Liver (tissue), 9 donors: ENCODE data around the gene ARID5B. TPM values are rescaled to one million over a fixed set of nuclear protein-coding genes. Genes with fewer than 3 reads are reported as not detected.

ENCODE experiments used
- DNase-seq: peaks from one replicate; pipeline ENCODE4 v3.0.0-alpha.2; 2017; ENCODE audit warnings: low spot score
- H3K27ac ChIP-seq, 2 donors: one replicate each; pipeline ENCODE4 v1.7.0; 2013; ENCODE audit warnings: inconsistent platforms in 2 of 2, low read length in 2 of 2, control low read depth in 1 of 2, low read depth in 1 of 2, mild to moderate bottlenecking in 1 of 2
- H3K27me3 ChIP-seq, 4 donors: one replicate each; pipeline versions ENCODE4 v1.6.1 to v1.7.0; 2013; ENCODE audit warnings: low read length in 3 of 4, inconsistent platforms in 1 of 4, mild to moderate bottlenecking in 1 of 4, moderate library complexity in 1 of 4; ENCODE audit not compliant: control insufficient read depth in 4 of 4, insufficient read depth in 4 of 4
- H3K36me3 ChIP-seq, 4 donors: one replicate each; pipeline versions ENCODE4 v1.6.1 to v1.7.0; 2013; ENCODE audit warnings: low read length in 3 of 4, mild to moderate bottlenecking in 3 of 4, low read depth in 1 of 4, moderate library complexity in 1 of 4; ENCODE audit not compliant: control insufficient read depth in 4 of 4, insufficient read depth in 3 of 4
- H3K4me1 ChIP-seq, 4 donors: one replicate each; pipeline versions ENCODE4 v1.6.1 to v1.7.0; 2013; ENCODE audit warnings: low read length in 3 of 4, mild to moderate bottlenecking in 3 of 4, moderate library complexity in 1 of 4; ENCODE audit not compliant: control insufficient read depth in 4 of 4, insufficient read depth in 4 of 4
- H3K4me3 ChIP-seq, 3 donors: one replicate each; pipeline versions ENCODE4 v1.6.1 to v1.7.0; 2013; ENCODE audit warnings: low read length in 3 of 3, control low read depth in 1 of 3, low read depth in 1 of 3, mild to moderate bottlenecking in 1 of 3
- H3K9ac ChIP-seq, 2 donors: one replicate each; pipeline ENCODE4 v1.7.0; 2013; ENCODE audit warnings: low read length in 2 of 2, mild to moderate bottlenecking in 2 of 2, moderate library complexity in 2 of 2, control low read depth in 1 of 2, low read depth in 1 of 2
- H3K9me3 ChIP-seq, 4 donors: one replicate each; pipeline versions ENCODE4 v1.6.1 to v1.7.0; 2013; ENCODE audit warnings: low read length in 3 of 4; ENCODE audit not compliant: control insufficient read depth in 4 of 4
- EGR1 ChIP-seq, 2 donors: IDR thresholded peaks; 2 replicates each; pipeline ENCODE4 v1.6.1; 2016 to 2018; ENCODE audit warnings: antibody characterized with exemption in 2 of 2, low read depth in 2 of 2
- FOXA1 ChIP-seq: IDR thresholded peaks from 2 replicates; pipeline ENCODE4 v1.6.1; 2016; ENCODE audit warnings: antibody characterized with exemption
- FOXA2 ChIP-seq: IDR thresholded peaks from 2 replicates; pipeline ENCODE4 v1.6.1; 2016; ENCODE audit warnings: antibody characterized with exemption
- GABPA ChIP-seq, 2 donors: IDR thresholded peaks in 1 of 2; conservative IDR thresholded peaks in 1 of 2; 2 replicates each; pipeline ENCODE4 v1.6.1; 2016; ENCODE audit warnings: antibody characterized with exemption in 2 of 2, mild to moderate bottlenecking in 1 of 2, moderate library complexity in 1 of 2
- HNF4A ChIP-seq, 2 donors: conservative IDR thresholded peaks; 2 replicates each; pipeline ENCODE4 v1.6.1; 2016; ENCODE audit warnings: antibody characterized with exemption in 2 of 2, mild to moderate bottlenecking in 2 of 2
- HNF4G ChIP-seq: IDR thresholded peaks from 2 replicates; pipeline ENCODE4 v1.6.1; 2016; ENCODE audit warnings: antibody characterized with exemption
- JUND ChIP-seq, 2 donors: IDR thresholded peaks; 2 replicates each; pipeline ENCODE4 v1.6.1; 2016; ENCODE audit warnings: antibody characterized with exemption in 2 of 2
- NR2F2 ChIP-seq: IDR thresholded peaks from 2 replicates; pipeline ENCODE4 v1.6.1; 2016; ENCODE audit warnings: antibody characterized with exemption
- RAD21 ChIP-seq, 2 donors: IDR thresholded peaks; 2 replicates each; pipeline ENCODE4 v1.6.1; 2016; ENCODE audit warnings: antibody characterized with exemption in 2 of 2, mild to moderate bottlenecking in 2 of 2
- RXRA ChIP-seq, 2 donors: IDR thresholded peaks; 2 replicates each; pipeline ENCODE4 v1.6.1; 2017 to 2018; ENCODE audit warnings: antibody characterized with exemption in 2 of 2, mild to moderate bottlenecking in 1 of 2
- TAF1 ChIP-seq: conservative IDR thresholded peaks from 2 replicates; pipeline ENCODE4 v1.6.1; 2016; ENCODE audit warnings: antibody characterized with exemption, mild to moderate bottlenecking
- YY1 ChIP-seq: IDR thresholded peaks from 2 replicates; pipeline ENCODE4 v1.6.1; 2016; ENCODE audit warnings: antibody characterized with exemption, mild to moderate bottlenecking
- WGBS: extraction: QIAGEN DNeasy Blood & Tissue Kit; methylation state at CpG from one replicate; pipeline ENCODE4 v1.1.7; 2013; 5-methylcytosine and 5-hydroxymethylcytosine counted together
- polyA plus RNA-seq, 2 donors: library from polyadenylated mRNA; stranded (reverse) in 1 of 2; unstranded in 1 of 2; fragments of 200-250 nt in 1 of 2; fragments of >200 nt in 1 of 2; fragmentation: Nextera tagmentation in 1 of 2; extraction: Ambion mirVana in 1 of 2; gene quantifications; one replicate each; pipeline versions ENCODE4 v1.2.1 to v1.2.3, GENCODE V29; 2013 to 2015
- total RNA-seq, 2 donors: library from RNA; depleted of rRNA; stranded (reverse); fragments of >200 nt; gene quantifications; one replicate each; pipeline ENCODE4 v1.2.3, GENCODE V29; 2014
- TF ChIP-seq, protein P1 (sequence below): IDR thresholded peaks from 2 replicates; pipeline ENCODE4 v1.6.1; 2016; ENCODE audit warnings: antibody characterized with exemption
- TF ChIP-seq, protein P2 (sequence below): fragments of 150-350 bp; IDR thresholded peaks from 2 replicates; pipeline ENCODE4 v1.5.1; 2017; ENCODE audit warnings: improper control_type of control experiment, low read depth, low read length; ENCODE audit not compliant: missing input control
- TF ChIP-seq, protein P3 (sequence below): IDR thresholded peaks from 2 replicates; pipeline ENCODE4 v1.6.1; 2016; ENCODE audit warnings: antibody characterized with exemption
- TF ChIP-seq, protein P4 (sequence below): IDR thresholded peaks from 2 replicates; pipeline ENCODE4 v1.6.1; 2016; ENCODE audit warnings: antibody characterized with exemption, mild to moderate bottlenecking
- donor health status: healthy.
- donor health status: healthy.
- donor health status: healthy.
- donor health status: healthy.
- donor health status: healthy.

The ARID5B gene
- total and polyA plus RNA-seq, 4 donors, result 1.3 to 6.4 (median 5.2) TPM

GRCh38 chr10:62072901-62073300 is 171.4 kb downstream of the ARID5B start:
- Histone ChIP-seq H3K4me1 (peaks cover 0 to 3% (median under 1%) of the 10 kb centered on the region in 4 donors), H3K36me3 (peaks cover 5 to 18% (median 10%) of the 10 kb centered on the region in 4 donors), H3K4me3 (no peak overlapping the region), H3K27me3 (no peaks in the 10 kb centered on the region), H3K27ac (no peak overlapping the region), H3K9me3 (no peaks in the 10 kb centered on the region), H3K9ac (no peak overlapping the region)
- TF ChIP-seq HNF4G, result no peak
- TF ChIP-seq TAF1, result no peak
- no peak for TF ChIP-seq RAD21 (IDR thresholded peaks at IDR 0.05)
- no peak for TF ChIP-seq FOXA1
- TF ChIP-seq, protein P1, sequence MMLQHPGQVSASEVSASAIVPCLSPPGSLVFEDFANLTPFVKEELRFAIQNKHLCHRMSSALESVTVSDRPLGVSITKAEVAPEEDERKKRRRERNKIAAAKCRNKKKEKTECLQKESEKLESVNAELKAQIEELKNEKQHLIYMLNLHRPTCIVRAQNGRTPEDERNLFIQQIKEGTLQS, result no peak
- TF ChIP-seq YY1, result no peak
- TF ChIP-seq JUND (IDR thresholded peaks at IDR 0.05), result no peak
- TF ChIP-seq, protein P2, sequence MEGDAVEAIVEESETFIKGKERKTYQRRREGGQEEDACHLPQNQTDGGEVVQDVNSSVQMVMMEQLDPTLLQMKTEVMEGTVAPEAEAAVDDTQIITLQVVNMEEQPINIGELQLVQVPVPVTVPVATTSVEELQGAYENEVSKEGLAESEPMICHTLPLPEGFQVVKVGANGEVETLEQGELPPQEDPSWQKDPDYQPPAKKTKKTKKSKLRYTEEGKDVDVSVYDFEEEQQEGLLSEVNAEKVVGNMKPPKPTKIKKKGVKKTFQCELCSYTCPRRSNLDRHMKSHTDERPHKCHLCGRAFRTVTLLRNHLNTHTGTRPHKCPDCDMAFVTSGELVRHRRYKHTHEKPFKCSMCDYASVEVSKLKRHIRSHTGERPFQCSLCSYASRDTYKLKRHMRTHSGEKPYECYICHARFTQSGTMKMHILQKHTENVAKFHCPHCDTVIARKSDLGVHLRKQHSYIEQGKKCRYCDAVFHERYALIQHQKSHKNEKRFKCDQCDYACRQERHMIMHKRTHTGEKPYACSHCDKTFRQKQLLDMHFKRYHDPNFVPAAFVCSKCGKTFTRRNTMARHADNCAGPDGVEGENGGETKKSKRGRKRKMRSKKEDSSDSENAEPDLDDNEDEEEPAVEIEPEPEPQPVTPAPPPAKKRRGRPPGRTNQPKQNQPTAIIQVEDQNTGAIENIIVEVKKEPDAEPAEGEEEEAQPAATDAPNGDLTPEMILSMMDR, result no peak
- TF ChIP-seq RXRA (IDR thresholded peaks at IDR 0.05), result no peak
- TF ChIP-seq, protein P3, sequence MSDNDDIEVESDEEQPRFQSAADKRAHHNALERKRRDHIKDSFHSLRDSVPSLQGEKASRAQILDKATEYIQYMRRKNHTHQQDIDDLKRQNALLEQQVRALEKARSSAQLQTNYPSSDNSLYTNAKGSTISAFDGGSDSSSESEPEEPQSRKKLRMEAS, result no peak
- no peak for TF ChIP-seq NR2F2
- no peak for TF ChIP-seq GABPA (IDR thresholded peaks at IDR 0.05 in 1 of 2, conservative IDR thresholded peaks at IDR 0.05 in 1 of 2)
- TF ChIP-seq HNF4A (conservative IDR thresholded peaks at IDR 0.05), result no peak
- 91% methylated on average over 2 of the region's 2 CpGs for WGBS
- DNase-seq, result no peak

DNA sequence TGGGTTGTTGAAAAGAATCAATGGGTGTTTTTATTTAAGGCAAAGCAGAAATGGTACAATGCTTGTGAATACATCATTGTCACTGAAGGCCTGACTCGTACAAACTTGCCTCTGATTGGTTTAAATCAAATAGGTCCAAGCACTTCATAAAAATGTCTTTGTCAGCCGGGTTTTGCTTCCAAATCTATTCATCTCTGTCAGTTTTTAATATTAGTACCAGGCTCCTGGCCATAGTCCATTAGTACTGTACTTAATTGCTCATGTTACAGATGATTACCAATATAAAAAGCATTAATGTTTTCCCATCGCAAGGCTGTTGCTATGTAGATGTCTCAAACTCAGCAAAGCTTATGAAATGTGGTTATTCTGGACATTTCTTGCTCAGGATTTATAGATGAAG is 171.9 kb downstream of the ARID5B start:
- DNase-seq, result no peak
- H3K9ac ChIP-seq, result no peak overlapping the region
- TF ChIP-seq FOXA2 (no peak), RAD21 (IDR thresholded peaks at IDR 0.05) (no peak), GABPA (IDR thresholded peaks at IDR 0.05 in 1 of 2, conservative IDR thresholded peaks at IDR 0.05 in 1 of 2) (no peak), HNF4A (conservative IDR thresholded peaks at IDR 0.05) (no peak), HNF4G (no peak)
- TF ChIP-seq, protein P3, result no peak
- H3K9me3 ChIP-seq, result no peaks in the 10 kb centered on the region
- WGBS, result 88% methylated on average over 3 of the region's 3 CpGs
- H3K36me3 ChIP-seq, result peaks cover 5 to 18% (median 10%) of the 10 kb centered on the region in 4 donors
- no peaks in the 10 kb centered on the region for H3K27me3 ChIP-seq
- no peak overlapping the region for H3K4me3 ChIP-seq
- no peak overlapping the region for H3K27ac ChIP-seq
- H3K4me1 ChIP-seq, result peaks cover 0 to 3% (median under 1%) of the 10 kb centered on the region in 4 donors

- no peak for DNase-seq
- no peaks in the 10 kb centered on the region for H3K9me3 ChIP-seq
- H3K27me3 ChIP-seq, result no peaks in the 10 kb centered on the region
- H3K4me3 ChIP-seq, result no peak overlapping the region
- no peak overlapping the region for H3K27ac ChIP-seq
- WGBS, result 96% methylated on average over 11 of the region's 11 CpGs
- H3K36me3 ChIP-seq, result peaks cover 5 to 14% (median 7%) of the 10 kb centered on the region in 4 donors
- no peak overlapping the region for H3K9ac ChIP-seq
- H3K4me1 ChIP-seq, result peaks cover 0 to 3% (median 0%) of the 10 kb centered on the region in 4 donors
- TF ChIP-seq, protein P2, result no peak
- TF ChIP-seq, protein P1, result no peak
- TF ChIP-seq YY1, result no peak
- TF ChIP-seq TAF1, result no peak
- TF ChIP-seq, protein P4, sequence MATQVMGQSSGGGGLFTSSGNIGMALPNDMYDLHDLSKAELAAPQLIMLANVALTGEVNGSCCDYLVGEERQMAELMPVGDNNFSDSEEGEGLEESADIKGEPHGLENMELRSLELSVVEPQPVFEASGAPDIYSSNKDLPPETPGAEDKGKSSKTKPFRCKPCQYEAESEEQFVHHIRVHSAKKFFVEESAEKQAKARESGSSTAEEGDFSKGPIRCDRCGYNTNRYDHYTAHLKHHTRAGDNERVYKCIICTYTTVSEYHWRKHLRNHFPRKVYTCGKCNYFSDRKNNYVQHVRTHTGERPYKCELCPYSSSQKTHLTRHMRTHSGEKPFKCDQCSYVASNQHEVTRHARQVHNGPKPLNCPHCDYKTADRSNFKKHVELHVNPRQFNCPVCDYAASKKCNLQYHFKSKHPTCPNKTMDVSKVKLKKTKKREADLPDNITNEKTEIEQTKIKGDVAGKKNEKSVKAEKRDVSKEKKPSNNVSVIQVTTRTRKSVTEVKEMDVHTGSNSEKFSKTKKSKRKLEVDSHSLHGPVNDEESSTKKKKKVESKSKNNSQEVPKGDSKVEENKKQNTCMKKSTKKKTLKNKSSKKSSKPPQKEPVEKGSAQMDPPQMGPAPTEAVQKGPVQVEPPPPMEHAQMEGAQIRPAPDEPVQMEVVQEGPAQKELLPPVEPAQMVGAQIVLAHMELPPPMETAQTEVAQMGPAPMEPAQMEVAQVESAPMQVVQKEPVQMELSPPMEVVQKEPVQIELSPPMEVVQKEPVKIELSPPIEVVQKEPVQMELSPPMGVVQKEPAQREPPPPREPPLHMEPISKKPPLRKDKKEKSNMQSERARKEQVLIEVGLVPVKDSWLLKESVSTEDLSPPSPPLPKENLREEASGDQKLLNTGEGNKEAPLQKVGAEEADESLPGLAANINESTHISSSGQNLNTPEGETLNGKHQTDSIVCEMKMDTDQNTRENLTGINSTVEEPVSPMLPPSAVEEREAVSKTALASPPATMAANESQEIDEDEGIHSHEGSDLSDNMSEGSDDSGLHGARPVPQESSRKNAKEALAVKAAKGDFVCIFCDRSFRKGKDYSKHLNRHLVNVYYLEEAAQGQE, result no peak
- no peak for TF ChIP-seq EGR1 (IDR thresholded peaks at IDR 0.05; ENCODE audit: low read depth in 2 of 2)
- TF ChIP-seq JUND (IDR thresholded peaks at IDR 0.05), result no peak
- no peak for TF ChIP-seq FOXA1
- no peak for TF ChIP-seq NR2F2
- TF ChIP-seq HNF4G, result no peak
These were observed 173.9 kb downstream of the ARID5B start for GRCh38 chr10:62075414-62075813.
